H54 (cell line): Measurements from ENCODE around the gene RAB7B.

ENCODE experiments used
- DNase-seq: peaks from one replicate; pipeline ENCODE4 v3.0.0; 2011; ENCODE audit warnings: low spot score, mixed read lengths; ENCODE audit not compliant: insufficient read length
- FAIRE-seq: peaks from 3 replicates; lab custom pipeline; 2011; peaks lifted over from hg19 to GRCh38; lab: Jason Lieb, UNC
- POLR2A ChIP-seq: IDR thresholded peaks from 2 replicates; pipeline ENCODE4 v1.6.1; 2011; ENCODE audit warnings: low read depth, mild to moderate bottlenecking, low read length

Gene RAB7B

DNA sequence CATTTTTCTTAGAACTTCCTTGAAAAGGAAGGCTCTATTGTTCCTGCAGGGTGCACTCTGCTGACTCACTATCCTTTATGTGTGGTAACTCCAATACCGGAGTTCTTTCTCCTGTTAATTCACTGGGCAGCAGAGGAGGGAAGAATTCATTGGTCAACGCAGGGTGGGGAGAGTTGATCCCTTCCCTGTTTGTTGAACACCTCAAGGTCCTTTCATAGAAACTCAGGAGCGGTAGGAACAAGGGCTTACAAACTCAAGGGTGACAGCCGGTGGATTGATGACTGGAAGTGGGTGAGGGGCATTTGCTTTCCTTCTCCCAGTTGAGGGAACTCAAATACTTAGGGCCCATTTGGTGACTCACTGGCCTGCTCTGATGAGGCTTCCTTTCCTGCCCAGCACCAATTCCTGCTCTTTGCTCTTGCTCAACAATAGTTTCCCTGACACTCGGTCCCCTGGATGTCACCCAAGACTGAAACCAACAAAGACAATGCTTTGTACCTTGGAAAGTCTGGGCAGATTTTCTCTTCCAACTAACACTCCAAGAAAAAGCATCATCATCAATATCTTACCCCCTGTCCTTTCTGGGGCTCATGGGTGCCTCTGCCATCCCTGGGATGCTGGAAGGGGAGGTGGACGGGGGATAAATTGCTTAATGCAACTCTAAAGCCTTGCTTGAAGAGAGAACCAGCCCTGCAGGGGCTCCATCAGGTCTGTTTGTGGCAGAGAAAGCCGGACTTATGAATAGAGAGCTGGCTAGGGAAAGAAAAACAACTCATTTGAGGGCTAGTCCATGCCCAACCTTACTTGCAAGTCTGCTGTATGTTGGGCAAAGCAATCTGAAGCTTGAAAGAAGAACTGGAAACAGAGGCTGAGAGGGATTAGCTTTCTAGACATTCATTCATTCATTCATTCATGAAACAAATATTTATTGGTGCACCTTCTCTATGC, 69.2 kb downstream of the RAB7B start:
- FAIRE-seq (no peak), DNase-seq (peak; percentile 84)
- TF ChIP-seq POLR2A: no peak

GRCh38 chr1:205932776-205933175, 70.4 kb downstream of the RAB7B start:
- FAIRE-seq (no peak), DNase-seq (no peak)
- no peak for TF ChIP-seq POLR2A

DNA sequence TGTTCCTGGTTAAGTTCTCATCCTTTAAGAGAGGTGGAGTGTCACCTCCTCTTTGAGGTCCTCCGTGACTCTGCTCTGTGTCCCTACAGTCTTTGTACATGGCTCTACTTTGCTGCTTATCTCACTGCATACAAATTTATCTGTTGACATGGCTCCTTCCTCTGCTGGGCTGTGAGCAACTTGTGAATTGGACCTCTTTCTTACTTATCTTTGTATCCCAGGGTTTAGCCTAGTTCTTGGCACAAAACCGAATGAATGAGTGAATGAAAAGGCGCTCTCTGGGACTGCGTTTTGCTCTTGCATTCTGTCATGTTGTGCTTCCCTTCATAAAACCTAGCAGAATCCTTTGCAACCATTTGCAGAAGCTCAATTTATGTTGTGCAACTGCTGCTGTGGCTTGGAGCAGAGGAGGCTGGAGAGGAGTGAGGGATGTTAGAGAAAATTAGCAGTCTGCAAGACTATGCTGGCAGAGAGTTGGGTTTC, 72.4 kb downstream of the RAB7B start:
- TF ChIP-seq POLR2A: no peak
- DNase-seq (no peak), FAIRE-seq (no peak)

DNA sequence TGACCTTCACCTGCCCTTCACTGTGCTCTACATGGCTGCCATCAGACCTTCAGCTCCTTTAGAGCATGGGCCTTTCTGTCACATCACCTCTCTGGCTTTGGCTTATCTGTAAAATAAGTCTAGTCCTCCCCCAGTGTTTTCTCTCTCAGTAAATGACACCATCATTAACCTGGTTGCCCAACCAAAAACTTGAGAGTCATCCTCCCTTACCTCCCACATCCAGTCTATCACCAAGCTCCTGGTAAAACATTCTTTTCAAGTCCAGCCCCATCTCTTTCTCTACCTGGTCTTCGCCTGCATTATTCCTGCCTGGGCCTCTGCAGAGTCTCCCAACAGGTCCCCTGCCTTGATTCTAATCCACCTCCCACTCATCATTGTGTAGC, 73.0 kb downstream of the RAB7B start:
- DNase-seq (no peak), FAIRE-seq (no peak)
- TF ChIP-seq POLR2A: no peak

GRCh38 chr1:205929496-205930194, 73.5 kb downstream of the RAB7B start:
- TF ChIP-seq POLR2A: no peak
- FAIRE-seq (no peak), DNase-seq (no peak)

- TF ChIP-seq POLR2A: no peak
- FAIRE-seq: no peak
- DNase-seq: no peak
Measured at GRCh38 chr1:205928317-205928716, 74.9 kb downstream of the RAB7B start.

GRCh38 chr1:205927676-205928075, 75.5 kb downstream of the RAB7B start:
- FAIRE-seq (no peak), DNase-seq (no peak)
- TF ChIP-seq POLR2A: no peak

- no peak for TF ChIP-seq POLR2A
- DNase-seq: no peak
- no peak for FAIRE-seq
Measured at GRCh38 chr1:205927247-205927646, 75.9 kb downstream of the RAB7B start.
